ENCODE results near the gene POTEM.
"Not testable (repeated sequence)": the region's sequence is repeated elsewhere in the genome, so short reads cannot be mapped to it uniquely, and the experiment has no call there.

POTEM gene

GRCh38 chr14:18967134-18967533 is at the start of gene POTEM:
POTEM (plus strand) TSS chr14:18967434; CDS start chr14:18967486, 52 bp downstream.
- not testable (repeated sequence) for DNase-seq (ENCODE audit: low spot score)

- not testable (repeated sequence) for DNase-seq (ENCODE audit: low spot score)
These were observed 48.9 kb upstream of the POTEM start for GRCh38 chr14:18918345-18918744.

- not testable (repeated sequence) for DNase-seq (ENCODE audit: low spot score)
These were observed 47.2 kb upstream of the POTEM start for GRCh38 chr14:18920052-18920451.

GRCh38 chr14:18921055-18921701 is 46.1 kb upstream of the POTEM start:
- not testable (repeated sequence) for DNase-seq (ENCODE audit: low spot score)

- DNase-seq (ENCODE audit: low spot score) = not testable (repeated sequence)
These were observed 30.4 kb upstream of the POTEM start for GRCh38 chr14:18936848-18937247.

- DNase-seq (ENCODE audit: low spot score) = not testable (repeated sequence)
These were observed 28.5 kb upstream of the POTEM start for GRCh38 chr14:18938733-18939132.

GRCh38 chr14:18949939-18950338 is 17.3 kb upstream of the POTEM start:
- peak; percentile 0 for DNase-seq (ENCODE audit: low spot score)

GRCh38 chr14:18953085-18953484 is 14.1 kb upstream of the POTEM start:
- DNase-seq (ENCODE audit: low spot score) = peak; percentile 0

- DNase-seq (ENCODE audit: low spot score) = not testable (repeated sequence)
These were observed 11.4 kb upstream of the POTEM start for GRCh38 chr14:18955816-18956215.

- not testable (repeated sequence) for DNase-seq (ENCODE audit: low spot score)
These were observed 5.7 kb upstream of the POTEM start for GRCh38 chr14:18961576-18961975.

- not testable (repeated sequence) for DNase-seq (ENCODE audit: low spot score)
These were observed 5.1 kb upstream of the POTEM start for GRCh38 chr14:18962143-18962542.

GRCh38 chr14:18963276-18963675 is 4.0 kb upstream of the POTEM start:
- DNase-seq (ENCODE audit: low spot score) = peak; percentile 0

GRCh38 chr14:18964878-18965277 is 2.4 kb upstream of the POTEM start:
- DNase-seq (ENCODE audit: low spot score) = not testable (repeated sequence)

- not testable (repeated sequence) for DNase-seq (ENCODE audit: low spot score)
These were observed 35.3 kb downstream of the POTEM start for GRCh38 chr14:19002566-19002965.

GRCh38 chr14:19006490-19006889 is 39.3 kb downstream of the POTEM start:
- DNase-seq (ENCODE audit: low spot score) = not testable (repeated sequence)

GRCh38 chr14:19007678-19008077 is 40.4 kb downstream of the POTEM start:
- not testable (repeated sequence) for DNase-seq (ENCODE audit: low spot score)

- DNase-seq (ENCODE audit: low spot score) = not testable (repeated sequence)
These were observed 43.8 kb downstream of the POTEM start for GRCh38 chr14:19011029-19011428.

GRCh38 chr14:19011703-19012102 is 44.5 kb downstream of the POTEM start:
- not testable (repeated sequence) for DNase-seq (ENCODE audit: low spot score)

- DNase-seq (ENCODE audit: low spot score) = not testable (repeated sequence)
These were observed 48.0 kb downstream of the POTEM start for GRCh38 chr14:19015185-19015584.

- DNase-seq (ENCODE audit: low spot score) = not testable (repeated sequence)
These were observed 57.9 kb downstream of the POTEM start for GRCh38 chr14:19025080-19025589.

- not testable (repeated sequence) for DNase-seq (ENCODE audit: low spot score)
These were observed 59.6 kb downstream of the POTEM start for GRCh38 chr14:19026649-19027351.

- DNase-seq (ENCODE audit: low spot score) = not testable (repeated sequence)
These were observed 60.7 kb downstream of the POTEM start for GRCh38 chr14:19027895-19028294.

- not testable (repeated sequence) for DNase-seq (ENCODE audit: low spot score)
These were observed 69.7 kb downstream of the POTEM start for GRCh38 chr14:19036811-19037382.
